Activated CD4-positive, CD25-positive, alpha-beta regulatory T cell treated with anti-CD3 and anti-CD28 coated beads, Interleukin-2, amount 50 U/mL, for 16 hours (primary cell): Measurements from ENCODE around the gene DET1.
"Not testable (repeated sequence)": the region's sequence is repeated elsewhere in the genome, so short reads cannot be mapped to it uniquely, and the experiment has no call there.

Source experiments
- DNase-seq: peaks from one replicate; pipeline ENCODE4 v3.0.0-alpha.2; 2020; ENCODE audit warnings: low read depth, low spot score

DET1 gene

DNA sequence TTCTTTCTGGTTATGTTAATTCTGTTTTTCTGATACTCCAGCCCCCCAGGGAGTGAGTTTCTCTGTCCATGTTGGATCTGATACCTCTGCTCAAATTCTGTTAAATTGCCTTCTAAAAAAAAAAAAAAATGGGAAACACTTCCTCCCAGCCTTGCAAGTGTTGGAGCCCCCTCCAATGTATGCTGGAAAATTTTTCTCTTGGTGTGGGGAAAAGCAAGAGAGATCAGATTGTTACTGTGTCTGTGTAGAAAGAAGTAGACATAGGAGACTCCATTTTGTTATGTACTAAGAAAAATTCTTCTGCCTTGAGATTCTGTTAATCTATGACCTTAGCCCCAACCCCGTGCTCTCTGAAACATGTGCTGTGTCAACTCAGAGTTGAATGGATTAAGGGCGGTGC lies 6.1 kb downstream of the DET1 start:
- not testable (repeated sequence) for DNase-seq

DNA sequence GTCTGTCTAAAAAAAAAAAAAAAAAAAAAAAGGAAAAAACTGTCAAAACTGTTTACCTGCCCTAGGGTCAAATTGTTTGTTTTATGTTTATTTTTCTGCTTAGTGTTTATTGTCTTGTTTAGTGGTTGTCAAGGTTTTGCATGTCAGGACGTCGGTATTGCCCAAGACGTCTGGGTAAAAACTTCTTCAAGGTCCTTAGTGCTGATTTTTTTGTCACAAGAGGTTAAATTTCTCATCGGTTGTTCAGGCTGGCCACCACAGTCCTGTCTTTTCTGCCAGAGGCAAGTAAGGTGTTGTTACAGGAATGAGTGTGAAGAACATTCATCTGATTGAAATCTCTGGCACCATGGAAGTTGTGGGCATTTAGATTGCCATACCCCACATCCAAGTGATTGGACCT lies 7.0 kb downstream of the DET1 start:
- DNase-seq = no peak

DNA sequence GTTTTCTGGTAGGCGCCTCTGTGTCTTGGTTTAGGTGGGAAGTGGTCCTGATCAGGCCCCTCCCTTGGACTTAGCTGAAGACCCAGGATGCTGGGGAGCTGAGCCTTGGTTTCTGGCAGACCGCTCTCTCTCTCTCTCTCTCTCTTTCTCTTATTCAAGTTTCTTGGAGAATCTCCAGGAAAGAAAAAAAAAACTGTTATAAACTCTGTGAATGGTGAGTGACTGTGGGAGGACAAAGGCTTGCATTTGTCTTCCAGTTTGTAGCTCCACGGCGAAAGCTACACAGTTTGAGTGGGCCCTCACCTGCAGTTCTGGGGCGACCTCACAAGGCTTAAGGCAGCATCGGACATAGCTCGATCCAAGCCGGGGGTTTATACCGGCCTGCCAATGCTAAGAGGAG lies 7.5 kb downstream of the DET1 start:
- DNase-seq = no peak

DNA sequence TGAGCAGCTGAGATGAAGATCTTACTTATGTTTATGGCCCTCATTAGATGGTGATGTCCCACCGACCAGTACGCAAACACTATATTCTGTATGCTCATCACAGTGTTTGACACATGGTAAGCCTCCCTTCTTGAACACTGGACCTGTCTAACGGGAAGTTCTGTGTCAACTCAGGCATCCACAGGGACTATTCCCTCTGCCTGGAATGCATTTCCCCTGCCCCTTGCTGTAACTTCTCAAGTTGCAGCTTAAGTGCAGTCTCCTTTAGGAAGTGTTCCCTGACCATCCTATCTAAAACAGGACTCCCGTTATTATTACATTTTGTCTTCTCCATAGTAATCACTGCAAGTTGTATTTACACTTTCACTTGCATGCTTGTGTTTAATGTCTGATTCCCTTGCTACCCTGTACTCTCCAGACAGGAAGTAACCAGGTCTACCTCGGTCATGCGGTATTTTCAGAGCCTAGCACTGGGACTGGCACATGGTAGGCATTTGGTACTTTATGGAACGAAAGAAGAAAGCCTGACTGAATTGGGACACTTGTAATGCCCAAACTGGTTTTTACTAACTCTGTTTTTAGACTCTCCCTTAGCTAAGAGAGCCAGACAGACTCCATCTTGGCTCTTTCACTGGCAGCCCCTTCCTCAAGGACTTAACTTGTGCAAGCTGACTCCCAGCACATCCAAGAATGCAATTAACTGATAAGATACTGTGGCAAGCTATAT lies 8.7 kb downstream of the DET1 start:
- no peak for DNase-seq

DNA sequence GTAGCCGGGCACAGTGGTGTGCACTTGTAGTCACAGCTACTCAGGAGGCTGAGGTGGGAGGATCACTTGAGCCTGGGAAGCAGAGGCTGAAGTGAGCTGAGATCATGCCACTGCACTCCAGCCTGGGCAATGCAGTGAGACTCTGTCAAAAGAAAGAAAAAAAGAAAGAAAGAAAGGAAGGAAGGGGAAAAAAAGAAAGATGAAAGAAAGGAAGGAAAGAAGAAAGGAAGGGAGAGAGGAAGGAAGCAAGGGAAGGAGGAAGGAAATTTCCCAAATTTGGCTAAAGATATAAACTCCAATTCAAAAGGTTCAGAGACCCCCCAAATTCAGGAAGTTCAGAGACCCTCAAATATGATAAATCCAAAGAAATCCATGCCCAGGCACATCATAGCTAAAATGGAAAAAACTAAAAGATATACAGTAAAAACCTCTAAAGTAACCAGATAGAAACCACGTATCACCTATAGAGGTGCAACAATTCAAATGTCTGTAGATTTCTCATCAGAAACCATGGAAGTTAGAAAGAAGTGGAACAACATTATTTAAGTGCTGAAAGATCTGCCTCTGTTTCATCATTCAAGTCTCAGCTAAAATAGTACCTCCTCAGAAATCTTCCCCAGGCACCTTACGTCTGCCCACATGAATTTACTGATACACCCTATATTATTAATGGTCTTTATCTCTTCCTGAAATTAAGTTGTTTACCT lies 10.7 kb downstream of the DET1 start:
- no peak for DNase-seq

DNA sequence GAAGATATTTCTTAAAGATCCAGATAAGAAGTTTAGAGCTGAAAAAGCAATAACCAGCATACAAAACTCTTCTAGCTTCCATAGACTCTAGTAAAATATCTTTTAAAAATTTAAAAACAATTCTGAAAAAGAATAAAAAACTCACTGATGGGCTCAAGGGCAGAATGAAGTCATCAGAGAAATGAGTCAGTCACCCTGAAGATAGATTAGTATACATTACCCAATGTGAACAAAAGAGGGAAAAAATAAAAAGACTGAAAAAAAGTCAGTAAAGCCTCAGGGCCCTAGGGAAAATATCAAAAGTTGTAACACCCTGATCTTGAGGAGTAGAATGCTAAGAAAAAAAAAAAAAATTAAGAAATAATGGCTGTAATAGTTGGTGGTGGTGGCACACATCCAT lies 11.4 kb downstream of the DET1 start:
- DNase-seq = no peak

DNA sequence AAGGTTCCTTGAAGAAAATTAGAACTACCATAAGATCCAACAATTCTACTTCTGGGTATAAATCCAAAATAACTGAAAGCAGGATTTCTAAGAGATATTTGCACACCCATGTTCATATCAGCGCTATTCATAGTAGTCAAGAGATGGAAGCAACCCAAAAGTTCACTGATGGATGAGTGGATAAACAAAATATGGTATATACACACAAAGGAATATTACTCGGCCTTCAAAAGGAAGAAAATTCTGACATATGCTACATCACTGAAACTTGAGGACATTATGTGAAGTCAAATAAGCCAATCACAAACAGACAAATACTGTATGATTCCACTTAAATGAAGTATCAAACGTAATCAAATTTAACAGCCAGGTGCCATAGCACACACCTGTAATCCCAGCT lies 13.1 kb downstream of the DET1 start:
- DNase-seq = no peak

DNA sequence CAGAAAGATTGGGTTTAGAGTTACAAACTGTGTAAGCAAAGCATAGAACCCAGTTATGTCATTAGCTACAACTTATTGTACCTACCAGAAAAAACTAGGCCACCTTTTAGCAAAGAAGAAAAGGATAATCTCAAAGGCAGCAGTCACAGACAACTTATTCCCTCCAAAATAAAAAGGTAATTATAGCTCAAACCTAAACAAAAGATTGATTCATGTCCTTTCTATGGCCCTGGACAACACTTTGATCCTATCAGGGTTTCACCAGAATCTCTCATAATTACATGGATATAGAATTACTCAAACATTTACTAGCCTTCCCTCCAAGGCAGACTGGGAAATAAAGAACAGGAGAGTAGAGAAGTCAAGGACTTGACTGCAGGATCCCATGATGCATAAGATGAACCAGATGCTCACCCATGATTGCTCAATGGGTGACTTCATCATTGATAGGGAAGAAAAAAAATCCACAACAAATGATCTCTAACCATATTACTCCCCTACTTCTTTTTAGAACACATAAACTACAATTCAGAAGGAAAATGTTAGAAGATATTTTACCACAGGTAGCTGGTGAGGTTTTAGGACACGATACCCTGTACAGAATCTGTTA lies 17.4 kb downstream of the DET1 start:
- DNase-seq = no peak

DNA sequence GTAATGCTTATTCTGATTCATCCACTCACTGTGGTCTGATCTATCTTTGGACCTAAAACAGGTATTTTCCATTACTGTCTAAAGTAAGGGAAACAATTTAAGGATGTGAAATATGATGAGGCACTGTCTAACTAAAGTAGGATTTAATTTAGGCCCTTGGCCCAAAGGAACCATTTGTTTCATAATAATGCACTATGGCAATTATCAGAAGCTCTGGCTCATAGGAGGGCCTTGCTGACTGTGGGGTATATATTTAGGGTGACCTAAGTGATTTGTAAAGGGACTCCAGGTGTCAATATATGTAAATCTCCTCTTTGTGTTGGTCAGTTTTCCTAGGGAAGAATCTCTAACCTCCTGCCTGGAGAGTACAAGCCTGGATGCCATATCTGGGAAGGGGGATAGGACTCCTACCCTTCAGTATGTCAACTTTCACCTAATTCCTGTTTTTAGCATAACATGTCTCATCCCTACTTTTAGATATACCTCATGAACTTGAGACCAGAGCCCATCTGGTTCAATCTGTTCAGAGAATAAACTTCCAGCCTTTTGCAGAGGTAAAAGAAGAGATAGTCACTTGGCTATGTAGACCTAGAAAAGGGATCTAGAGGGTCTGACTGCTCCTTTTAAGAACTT lies 20.1 kb downstream of the DET1 start:
- no peak for DNase-seq

DNA sequence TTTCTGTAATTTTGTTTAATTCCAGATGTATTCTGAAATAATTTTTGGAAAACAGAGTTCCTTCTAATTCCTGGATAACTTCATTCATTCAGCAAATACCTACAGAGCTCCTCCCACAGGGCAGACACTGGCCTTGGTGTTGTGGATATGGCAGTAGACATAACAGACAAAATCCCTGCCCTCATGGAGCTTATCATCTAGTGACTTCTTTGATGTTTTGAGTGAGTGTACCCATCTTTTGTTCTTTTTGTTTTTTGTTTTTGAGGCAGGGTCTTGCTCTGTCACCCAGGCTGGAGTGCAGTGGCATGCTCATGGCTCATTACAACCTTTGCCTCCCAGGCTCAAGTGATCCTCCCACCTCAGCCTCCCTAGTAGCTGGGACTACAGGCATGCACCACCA lies 21.1 kb downstream of the DET1 start:
- no peak for DNase-seq

DNA sequence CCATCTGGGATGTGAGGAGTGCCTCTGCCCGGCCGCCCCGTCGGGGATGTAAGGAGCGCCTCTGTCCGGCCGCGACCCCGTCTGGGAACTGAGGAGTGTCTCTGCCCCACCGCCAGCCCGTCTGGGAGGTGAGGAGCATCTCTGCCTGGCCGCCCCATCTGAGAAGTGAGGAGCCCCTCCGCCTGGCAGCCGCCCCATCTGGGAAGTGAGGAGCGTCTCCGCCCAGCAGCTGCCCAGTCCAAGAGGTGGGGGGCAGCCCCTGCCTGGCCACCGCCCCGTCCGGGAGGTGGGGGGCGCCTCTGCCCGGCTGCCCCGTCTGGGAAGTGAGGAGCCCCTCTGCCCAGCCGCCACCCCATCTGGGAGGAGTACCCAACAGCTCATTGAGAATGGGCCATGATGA lies 22.4 kb downstream of the DET1 start:
- DNase-seq = not testable (repeated sequence)

DNA sequence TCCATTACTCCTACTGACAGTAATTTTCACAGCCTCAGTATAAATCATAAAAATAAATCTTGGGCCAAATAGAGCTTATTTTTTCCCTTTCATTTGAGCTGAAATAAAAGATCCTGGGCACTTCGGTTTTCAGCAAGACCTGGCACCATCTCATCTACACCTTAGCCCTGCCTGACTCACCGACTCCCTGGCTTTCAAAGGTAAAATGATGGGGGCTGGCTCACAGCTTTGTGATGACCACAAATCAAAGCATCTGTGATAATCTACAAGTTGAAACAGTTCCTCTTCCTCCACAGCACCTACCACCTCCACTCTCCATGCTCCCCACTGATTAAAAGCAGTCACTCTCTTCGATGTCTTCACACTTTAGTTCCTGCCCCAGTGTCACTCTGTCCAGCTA lies 27.6 kb downstream of the DET1 start:
- DNase-seq = no peak

DNA sequence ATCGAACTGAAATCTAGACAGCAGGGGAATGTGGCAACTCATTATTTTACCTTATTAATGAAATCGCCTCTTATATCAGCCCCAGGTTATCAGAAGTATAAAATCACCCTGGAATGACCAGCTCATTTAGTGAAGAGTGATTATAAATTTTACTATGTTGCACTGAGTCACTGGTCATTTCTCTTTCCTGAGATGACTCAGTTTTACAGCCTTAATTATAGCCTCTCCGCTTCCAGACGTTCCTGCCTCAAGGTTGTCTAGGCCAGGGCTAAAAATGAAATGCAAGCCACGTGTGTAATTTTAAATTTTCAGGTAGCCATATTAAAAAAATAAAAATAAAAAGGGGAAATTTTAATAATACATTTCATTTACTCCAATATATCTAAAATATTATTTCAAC lies 33.3 kb downstream of the DET1 start:
- no peak for DNase-seq

DNA sequence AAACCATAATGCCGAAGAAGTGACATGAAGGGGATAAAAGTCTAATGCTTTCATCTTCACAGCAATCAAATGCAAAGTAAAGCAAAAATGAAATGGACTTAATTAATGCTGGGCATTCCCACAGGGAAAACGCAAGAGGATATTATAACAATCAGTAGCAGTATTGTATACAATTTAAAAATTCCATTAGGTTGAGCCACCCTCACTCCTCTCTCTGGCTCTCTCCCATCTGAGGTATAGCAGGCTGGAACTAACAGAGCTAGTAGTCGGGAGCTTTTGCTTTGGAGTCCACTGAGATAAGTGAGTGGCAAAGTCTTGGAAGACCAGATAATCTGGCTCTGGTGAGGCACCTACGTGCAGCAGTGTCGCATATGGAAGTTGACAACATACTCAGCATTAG lies 33.9 kb downstream of the DET1 start:
- DNase-seq = no peak

DNA sequence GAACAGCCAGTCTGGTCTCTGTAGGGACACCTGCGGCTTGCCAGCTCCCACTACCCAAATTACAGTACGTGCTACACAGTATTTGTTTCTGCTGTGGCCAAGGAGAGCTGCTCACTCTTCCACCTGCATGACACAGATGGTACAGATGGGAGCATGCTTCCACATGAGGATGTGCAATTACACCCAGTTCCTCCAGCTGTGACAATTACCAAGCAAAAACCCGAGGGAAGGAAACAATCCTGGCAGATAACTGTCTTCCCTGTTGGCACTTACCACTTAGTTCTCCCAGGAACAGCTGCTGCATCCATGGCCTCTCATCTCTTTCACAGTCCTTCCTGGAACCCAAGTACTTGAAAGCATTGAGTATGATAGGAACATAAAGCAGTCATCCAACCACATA lies 34.4 kb downstream of the DET1 start:
- DNase-seq = no peak

DNA sequence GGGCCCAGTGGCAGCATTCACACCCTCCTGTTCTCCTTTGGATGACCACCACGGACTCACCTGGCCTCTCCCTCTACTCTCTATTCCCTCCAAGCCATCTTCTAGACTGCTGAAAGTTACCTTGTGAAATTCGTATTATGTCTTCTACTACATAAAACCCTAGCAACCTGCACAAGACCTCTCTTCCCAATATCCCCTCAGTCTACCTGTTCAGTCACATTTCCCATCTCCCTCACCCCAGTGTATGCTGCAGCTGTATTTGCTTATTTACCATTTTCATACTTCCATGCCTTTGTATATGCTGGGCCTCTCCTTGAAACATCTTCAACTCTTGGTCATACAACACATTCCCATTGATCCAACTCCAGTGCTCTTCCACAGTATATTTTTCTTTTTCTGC lies 35.3 kb downstream of the DET1 start:
- no peak for DNase-seq

DNA sequence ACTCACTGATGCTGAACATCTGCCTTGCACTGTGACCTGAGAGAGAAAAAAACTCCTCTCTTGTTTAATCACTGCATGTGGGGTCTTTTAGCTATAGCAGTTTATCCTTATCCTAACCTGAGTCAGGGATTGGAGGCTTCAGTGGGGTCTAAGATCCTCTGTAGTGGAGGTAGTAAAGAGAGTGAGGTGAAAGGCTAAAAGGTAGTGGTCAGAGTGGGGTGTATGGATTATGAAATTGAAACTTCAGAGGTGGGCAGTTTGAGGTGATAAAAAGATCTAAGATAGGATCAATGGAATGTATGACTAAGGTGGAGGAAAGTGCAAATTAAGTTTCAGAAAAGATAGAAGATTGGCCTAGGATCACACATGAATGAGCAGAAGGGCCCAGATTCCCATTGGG lies 36.5 kb downstream of the DET1 start:
- no peak for DNase-seq

DNA sequence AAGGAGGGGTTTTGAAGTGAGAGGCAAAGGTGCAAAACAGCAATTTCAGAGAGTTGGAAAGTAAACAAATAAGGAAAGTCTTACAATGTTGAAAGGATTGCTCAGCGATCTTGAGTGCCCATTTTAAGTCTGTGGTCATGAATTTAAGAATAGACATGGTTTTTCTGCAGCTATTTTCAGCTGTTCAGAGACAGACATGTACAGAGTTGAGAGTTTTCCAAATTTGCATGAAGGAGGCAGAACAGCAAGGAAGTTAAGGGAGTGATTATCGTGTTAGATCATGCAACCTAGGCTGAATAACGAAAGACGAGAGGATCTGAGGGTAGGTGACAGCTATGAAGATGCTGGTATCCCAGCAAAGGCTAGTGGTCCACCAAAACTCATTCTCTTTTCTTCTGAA lies 37.2 kb downstream of the DET1 start:
- DNase-seq = no peak

DNA sequence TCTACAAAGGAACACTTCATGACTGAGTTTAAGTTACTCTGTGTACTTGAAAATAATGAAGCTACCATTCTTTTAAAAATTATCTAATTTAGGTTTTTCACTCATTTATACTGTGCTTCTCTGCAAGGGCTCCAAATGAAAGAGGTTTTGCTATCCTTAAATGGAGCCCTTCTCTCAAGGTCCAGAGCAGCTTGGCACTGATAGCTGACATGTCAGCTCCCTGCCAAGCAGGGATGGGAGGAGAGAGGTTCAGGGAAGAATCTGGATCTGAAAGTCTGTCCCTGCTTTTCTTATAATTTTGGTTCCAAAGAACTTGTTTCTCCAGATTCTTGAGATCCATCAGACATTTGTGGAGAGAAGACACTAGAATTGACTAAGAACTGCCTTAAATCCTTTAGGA lies 39.9 kb downstream of the DET1 start:
- no peak for DNase-seq

DNA sequence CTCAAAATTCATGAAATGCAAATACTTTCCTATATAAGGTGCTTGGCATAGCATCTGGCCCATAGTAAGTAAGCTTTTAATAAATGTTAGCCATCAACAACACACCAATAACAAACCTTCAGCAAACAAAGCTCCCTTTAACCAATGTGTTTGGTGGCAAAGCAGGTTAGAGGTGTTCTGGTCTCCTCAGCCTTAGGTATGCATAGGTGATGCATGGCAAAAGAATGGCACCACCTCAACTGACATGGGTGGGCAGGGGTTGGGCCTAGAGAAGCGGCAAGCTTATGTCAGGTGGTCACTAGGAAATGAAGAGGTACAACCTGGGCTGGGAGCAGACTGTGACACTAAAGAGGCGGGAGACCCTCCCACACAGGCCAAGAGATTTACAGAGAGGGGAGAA lies 40.8 kb downstream of the DET1 start:
- no peak for DNase-seq

DNA sequence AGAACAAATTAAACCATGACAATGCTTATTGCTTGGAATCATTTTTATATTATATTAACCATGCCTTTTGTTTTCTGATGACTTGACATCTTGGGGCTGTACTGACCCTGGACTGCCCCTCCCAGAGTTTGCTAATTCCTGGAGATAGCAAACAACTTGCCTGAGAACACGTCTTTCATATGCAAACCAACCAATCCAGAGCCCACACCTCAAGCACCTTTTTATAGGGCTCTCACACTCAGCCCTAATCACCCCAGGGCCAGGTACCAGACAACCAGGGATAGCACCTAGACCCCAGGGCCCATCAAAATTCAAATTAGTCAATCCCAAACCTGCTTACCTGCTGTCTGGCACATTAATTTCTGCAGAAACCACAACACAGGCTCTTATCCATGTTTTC lies 42.0 kb downstream of the DET1 start:
- no peak for DNase-seq

DNA sequence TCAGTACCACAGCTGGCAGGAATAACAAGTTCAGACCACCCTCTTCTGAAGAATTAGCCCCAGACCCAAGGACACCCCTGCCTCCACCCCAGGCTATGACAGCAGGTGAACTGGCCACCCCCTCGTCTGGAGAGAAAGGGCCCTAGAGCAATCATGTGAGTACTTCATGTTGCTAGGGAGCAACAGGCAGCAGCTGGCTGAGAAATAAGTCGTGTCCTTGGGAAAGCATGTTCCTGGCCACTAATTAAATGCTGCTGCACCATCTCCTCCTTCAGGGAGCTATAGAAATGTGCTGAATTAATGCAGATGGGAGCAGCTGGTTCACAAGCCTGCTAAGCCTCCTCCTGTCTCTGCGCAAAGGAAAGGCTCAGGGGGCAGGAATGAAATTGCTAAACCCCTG lies 47.5 kb downstream of the DET1 start:
- no peak for DNase-seq
